NCI-H1436 treated with DMSO at 0.1 percent for 48 hours (cell line): ENCODE results near the gene SPOCK1.
A peak's percentile ranks its signal among the peaks of the same experiment; 100 is the strongest.

Experiments
- DNase-seq: peaks from one replicate; lab custom pipeline; 2025; lab: John Stamatoyannopoulos, UW

SPOCK1 gene

GRCh38 chr5:137070521-137070920 is 428.6 kb downstream of the SPOCK1 start:
- no peak for DNase-seq

GRCh38 chr5:137069358-137069757 is 429.8 kb downstream of the SPOCK1 start:
- DNase-seq = no peak

GRCh38 chr5:137061382-137061781 is 437.7 kb downstream of the SPOCK1 start:
- no peak for DNase-seq

- no peak for DNase-seq
These were observed 441.0 kb downstream of the SPOCK1 start for GRCh38 chr5:137058089-137058488.

GRCh38 chr5:137056676-137057075 is 442.4 kb downstream of the SPOCK1 start:
- DNase-seq = no peak

- DNase-seq = no peak
These were observed 443.8 kb downstream of the SPOCK1 start for GRCh38 chr5:137055271-137055872.

- no peak for DNase-seq
These were observed 444.3 kb downstream of the SPOCK1 start for GRCh38 chr5:137054792-137055191.

GRCh38 chr5:137054335-137054734 is 444.8 kb downstream of the SPOCK1 start:
- no peak for DNase-seq

GRCh38 chr5:137051161-137051560 is 448.0 kb downstream of the SPOCK1 start:
- no peak for DNase-seq

- DNase-seq = no peak
These were observed 458.3 kb downstream of the SPOCK1 start for GRCh38 chr5:137040641-137041340.

- no peak for DNase-seq
These were observed 459.1 kb downstream of the SPOCK1 start for GRCh38 chr5:137040024-137040423.

GRCh38 chr5:137037848-137038247 is 461.3 kb downstream of the SPOCK1 start:
- peak; percentile 14 for DNase-seq

GRCh38 chr5:137036640-137037039 is 462.5 kb downstream of the SPOCK1 start:
- DNase-seq = peak; percentile 94

GRCh38 chr5:137035480-137035878 is 463.6 kb downstream of the SPOCK1 start:
- no peak for DNase-seq

- no peak for DNase-seq
These were observed 464.2 kb downstream of the SPOCK1 start for GRCh38 chr5:137034764-137035479.

GRCh38 chr5:137034213-137034612 is 464.9 kb downstream of the SPOCK1 start:
- DNase-seq = no peak

- no peak for DNase-seq
These were observed 466.2 kb downstream of the SPOCK1 start for GRCh38 chr5:137032929-137033328.

GRCh38 chr5:137027758-137028157 is 471.4 kb downstream of the SPOCK1 start:
- no peak for DNase-seq

GRCh38 chr5:137026296-137026695 is 472.8 kb downstream of the SPOCK1 start:
- DNase-seq = no peak

- no peak for DNase-seq
These were observed 475.1 kb downstream of the SPOCK1 start for GRCh38 chr5:137024044-137024443.

GRCh38 chr5:137023371-137023770 is 475.8 kb downstream of the SPOCK1 start:
- DNase-seq = no peak

GRCh38 chr5:137022725-137023124 is 476.4 kb downstream of the SPOCK1 start:
- no peak for DNase-seq

GRCh38 chr5:137022043-137022442 is 477.1 kb downstream of the SPOCK1 start:
- DNase-seq = no peak
